ENCODE measurements around the gene WDR70. TPM values are rescaled to one million over a fixed set of nuclear protein-coding genes. Genes with fewer than 3 reads are reported as not detected.

WDR70 gene
- total RNA-seq, 1 donor from 2014 or later: 31.3 TPM

GRCh38 chr5:37717276-37717612 is 338.1 kb downstream of the WDR70 start:
- no peak for FAIRE-seq

GRCh38 chr5:37717613-37718431 is 338.7 kb downstream of the WDR70 start:
- no peaks in the 10 kb centered on the region for H3K27me3 Mint-ChIP-seq (ENCODE audit: low read depth, unreplicated experiment)
- peaks cover 62% of the 10 kb centered on the region for H3K4me1 Mint-ChIP-seq (ENCODE audit: low read depth, unreplicated experiment)
- H2AFZ ChIP-seq (ENCODE audit: low read depth, low read length): peak overlapping the region; percentile 6
- H3K9ac ChIP-seq (ENCODE audit: low read length): peak overlapping the region; percentile 59
- H3K36me3 Mint-ChIP-seq (ENCODE audit: low read depth, unreplicated experiment): no peaks in the 10 kb centered on the region
- peak; percentile 90 for DNase-seq (ENCODE audit: low read depth)
- FAIRE-seq: peak; percentile 52
- no peaks in the 10 kb centered on the region for H3K9me3 Mint-ChIP-seq (ENCODE audit: unreplicated experiment)
- H3K4me2 ChIP-seq (ENCODE audit: low read length): peak overlapping the region; percentile 78
- TF ChIP-seq CTCF (IDR thresholded peaks at IDR 0.05; ENCODE audit: insufficient read depth, low read depth, low read length) (no peak), EZH2 (IDR thresholded peaks at IDR 0.05; ENCODE audit: insufficient read depth, low read length) (no peak)
- peak overlapping the region; percentile 81 for H3K27ac ChIP-seq (ENCODE audit: low read depth, low read length)
- no peaks in the 10 kb centered on the region for H3K36me3 ChIP-seq (ENCODE audit: insufficient read depth, low read length)
- no peaks in the 10 kb centered on the region for H3K79me2 ChIP-seq (ENCODE audit: insufficient read depth, low read length)
- H3K4me3 ChIP-seq (ENCODE audit: insufficient read depth, low read depth, low read length): peak overlapping the region; percentile 2
- peaks cover 41% of the 10 kb centered on the region for H3K4me1 ChIP-seq (ENCODE audit: insufficient read depth, low read length)
- H4K20me1 ChIP-seq (ENCODE audit: insufficient read depth, low read length): no peaks in the 10 kb centered on the region
- H3K4me3 Mint-ChIP-seq (ENCODE audit: unreplicated experiment): no peak overlapping the region
- H3K27me3 ChIP-seq (ENCODE audit: insufficient read depth, low read length): no peaks in the 10 kb centered on the region
- H3K27ac Mint-ChIP-seq (ENCODE audit: unreplicated experiment): peak overlapping the region; percentile 83
- H3K9me3 ChIP-seq (ENCODE audit: insufficient read depth, low read depth, low read length): no peaks in the 10 kb centered on the region

More at GRCh38 chr5:37717276-37717612, 338.1 kb downstream of the WDR70 start:
- Mint-ChIP-seq H3K27me3 (ENCODE audit: low read depth, unreplicated experiment) (no peaks in the 10 kb centered on the region), H3K9me3 (ENCODE audit: unreplicated experiment) (no peaks in the 10 kb centered on the region), H3K27ac (ENCODE audit: unreplicated experiment) (peak overlapping the region; percentile 83), H3K36me3 (ENCODE audit: low read depth, unreplicated experiment) (no peaks in the 10 kb centered on the region), H3K4me1 (ENCODE audit: low read depth, unreplicated experiment) (peaks cover 58% of the 10 kb centered on the region), H3K4me3 (ENCODE audit: unreplicated experiment) (peak overlapping the region; percentile 20)
- Histone ChIP-seq H3K36me3 (ENCODE audit: insufficient read depth, low read length) (no peaks in the 10 kb centered on the region), H4K20me1 (ENCODE audit: insufficient read depth, low read length) (no peaks in the 10 kb centered on the region), H3K79me2 (ENCODE audit: insufficient read depth, low read length) (no peaks in the 10 kb centered on the region), H3K4me1 (ENCODE audit: insufficient read depth, low read length) (peaks cover 36% of the 10 kb centered on the region), H3K4me2 (ENCODE audit: low read length) (peak overlapping the region; percentile 78), H3K4me3 (ENCODE audit: insufficient read depth, low read depth, low read length) (peak overlapping the region; percentile 2), H2AFZ (ENCODE audit: low read depth, low read length) (peak overlapping the region; percentile 6), H3K27me3 (ENCODE audit: insufficient read depth, low read length) (no peaks in the 10 kb centered on the region), H3K9ac (ENCODE audit: low read length) (peak overlapping the region; percentile 59), H3K9me3 (ENCODE audit: insufficient read depth, low read depth, low read length) (no peaks in the 10 kb centered on the region), H3K27ac (ENCODE audit: low read depth, low read length) (peak overlapping the region; percentile 81)
- no peak for DNase-seq (ENCODE audit: low read depth)
- no peak for TF ChIP-seq EZH2 (IDR thresholded peaks at IDR 0.05; ENCODE audit: insufficient read depth, low read length)
- TF ChIP-seq CTCF (IDR thresholded peaks at IDR 0.05; ENCODE audit: insufficient read depth, low read depth, low read length): no peak

GRCh38 chr5:37720550-37720952 is 341.4 kb downstream of the WDR70 start:
- Histone ChIP-seq H3K9me3 (ENCODE audit: insufficient read depth, low read depth, low read length) (no peaks in the 10 kb centered on the region), H3K27me3 (ENCODE audit: insufficient read depth, low read length) (no peaks in the 10 kb centered on the region), H3K9ac (ENCODE audit: low read length) (no peak overlapping the region), H3K27ac (ENCODE audit: low read depth, low read length) (no peak overlapping the region), H3K4me3 (ENCODE audit: insufficient read depth, low read depth, low read length) (no peak overlapping the region), H3K79me2 (ENCODE audit: insufficient read depth, low read length) (no peaks in the 10 kb centered on the region), H3K36me3 (ENCODE audit: insufficient read depth, low read length) (no peaks in the 10 kb centered on the region), H4K20me1 (ENCODE audit: insufficient read depth, low read length) (no peaks in the 10 kb centered on the region), H3K4me2 (ENCODE audit: low read length) (no peak overlapping the region), H3K4me1 (ENCODE audit: insufficient read depth, low read length) (peaks cover 62% of the 10 kb centered on the region), H2AFZ (ENCODE audit: low read depth, low read length) (no peak overlapping the region)
- Mint-ChIP-seq H3K27ac (ENCODE audit: unreplicated experiment) (peak overlapping the region; percentile 84), H3K4me1 (ENCODE audit: low read depth, unreplicated experiment) (peaks cover 74% of the 10 kb centered on the region), H3K4me3 (ENCODE audit: unreplicated experiment) (peak overlapping the region; percentile 55), H3K9me3 (ENCODE audit: unreplicated experiment) (no peaks in the 10 kb centered on the region), H3K27me3 (ENCODE audit: low read depth, unreplicated experiment) (no peaks in the 10 kb centered on the region), H3K36me3 (ENCODE audit: low read depth, unreplicated experiment) (no peaks in the 10 kb centered on the region)
- peak; percentile 22 for DNase-seq (ENCODE audit: low read depth)
- TF ChIP-seq CTCF (IDR thresholded peaks at IDR 0.05; ENCODE audit: insufficient read depth, low read depth, low read length): no peak
- no peak for TF ChIP-seq EZH2 (IDR thresholded peaks at IDR 0.05; ENCODE audit: insufficient read depth, low read length)
- no peak for FAIRE-seq

Measured in astrocyte (in vitro differentiated cells and primary cell).